ENCODE data around the gene ILF3.
"Not testable (repeated sequence)": the region's sequence is repeated elsewhere in the genome, so short reads cannot be mapped to it uniquely, and the experiment has no call there.

Gene ILF3

DNA sequence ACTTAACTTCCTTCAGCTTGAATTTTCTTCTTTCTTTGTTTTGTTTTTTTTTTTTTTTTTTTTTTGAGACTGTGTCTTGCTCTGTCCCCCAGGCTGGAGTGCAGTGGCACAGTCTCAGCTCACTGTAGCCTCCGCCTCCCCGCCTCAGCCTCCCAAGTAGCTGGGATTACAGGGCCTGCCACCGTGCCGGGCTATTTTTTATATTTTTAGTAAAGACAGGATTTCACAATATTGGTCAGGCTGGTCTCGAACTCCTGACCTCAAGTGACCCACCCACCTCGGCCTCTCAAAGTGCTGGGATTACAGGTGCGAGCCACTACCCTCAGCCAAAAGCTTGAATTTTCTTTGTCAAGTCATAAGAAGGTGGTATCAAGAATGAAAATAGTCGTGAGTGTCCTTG lies 21.1 kb downstream of the ILF3 start:
- not testable (repeated sequence) for DNase-seq (ENCODE audit: low spot score)

- DNase-seq (ENCODE audit: low spot score) = no peak
Measured at GRCh38 chr19:10677751-10678150, 23.6 kb downstream of the ILF3 start.

DNA sequence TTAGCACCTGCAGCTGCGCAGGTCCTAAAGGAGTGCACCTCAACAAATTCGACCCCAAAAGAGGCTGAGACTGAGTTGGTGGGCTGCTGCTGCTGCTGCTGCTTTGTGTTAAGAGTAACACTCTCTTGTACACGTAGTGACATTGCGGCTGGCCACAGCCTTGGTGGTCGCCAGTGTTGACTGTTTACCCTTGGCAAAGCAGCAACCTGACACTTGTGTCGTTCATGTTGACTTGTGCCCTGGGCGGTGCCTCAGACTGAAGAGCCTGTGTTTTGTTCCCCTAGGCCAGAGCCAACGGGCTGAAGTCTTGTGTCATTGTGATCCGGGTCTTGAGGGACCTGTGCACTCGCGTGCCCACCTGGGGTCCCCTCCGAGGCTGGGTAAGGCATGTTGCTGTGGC lies 24.7 kb downstream of the ILF3 start:
- no peak for DNase-seq (ENCODE audit: low spot score)

DNA sequence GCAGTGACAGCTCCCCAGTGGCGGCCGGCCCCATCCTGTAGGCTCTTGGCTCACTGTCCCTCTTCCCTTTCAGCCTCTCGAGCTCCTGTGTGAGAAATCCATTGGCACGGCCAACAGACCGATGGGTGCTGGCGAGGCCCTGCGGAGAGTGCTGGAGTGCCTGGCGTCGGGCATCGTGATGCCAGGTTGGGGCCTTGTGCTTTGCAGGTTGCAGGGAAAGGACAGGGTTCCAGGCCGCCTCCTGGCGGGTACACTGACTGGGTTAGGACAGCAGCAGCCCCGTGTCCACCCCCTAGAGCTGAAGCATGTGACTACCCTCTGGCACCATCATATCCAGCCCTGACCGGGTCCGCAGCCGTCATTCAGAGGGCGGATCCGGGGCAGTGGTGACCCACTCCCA lies 25.6 kb downstream of the ILF3 start:
- no peak for DNase-seq (ENCODE audit: low spot score)

- DNase-seq (ENCODE audit: low spot score) = no peak
Measured at GRCh38 chr19:10680545-10681135, 26.5 kb downstream of the ILF3 start.

DNA sequence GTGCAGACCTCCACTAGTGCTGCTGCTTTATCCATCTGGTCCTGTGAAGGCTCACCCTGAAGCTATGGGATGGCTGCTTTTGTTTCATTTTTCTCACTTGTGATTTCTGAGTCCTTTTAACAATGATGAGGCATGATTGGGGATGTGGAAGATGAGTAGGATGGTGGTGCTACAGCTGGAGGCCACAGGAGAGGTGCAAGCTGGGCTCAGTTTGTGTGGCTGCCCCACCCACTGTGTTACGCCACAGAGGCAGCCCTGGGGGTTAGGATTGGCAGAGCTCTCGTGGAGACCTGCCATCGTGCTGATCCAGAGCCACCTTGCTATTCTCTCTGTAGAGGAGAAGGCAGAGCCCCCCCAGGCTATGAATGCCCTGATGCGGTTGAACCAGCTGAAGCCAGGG lies 27.5 kb downstream of the ILF3 start:
- DNase-seq (ENCODE audit: low spot score) = no peak

DNA sequence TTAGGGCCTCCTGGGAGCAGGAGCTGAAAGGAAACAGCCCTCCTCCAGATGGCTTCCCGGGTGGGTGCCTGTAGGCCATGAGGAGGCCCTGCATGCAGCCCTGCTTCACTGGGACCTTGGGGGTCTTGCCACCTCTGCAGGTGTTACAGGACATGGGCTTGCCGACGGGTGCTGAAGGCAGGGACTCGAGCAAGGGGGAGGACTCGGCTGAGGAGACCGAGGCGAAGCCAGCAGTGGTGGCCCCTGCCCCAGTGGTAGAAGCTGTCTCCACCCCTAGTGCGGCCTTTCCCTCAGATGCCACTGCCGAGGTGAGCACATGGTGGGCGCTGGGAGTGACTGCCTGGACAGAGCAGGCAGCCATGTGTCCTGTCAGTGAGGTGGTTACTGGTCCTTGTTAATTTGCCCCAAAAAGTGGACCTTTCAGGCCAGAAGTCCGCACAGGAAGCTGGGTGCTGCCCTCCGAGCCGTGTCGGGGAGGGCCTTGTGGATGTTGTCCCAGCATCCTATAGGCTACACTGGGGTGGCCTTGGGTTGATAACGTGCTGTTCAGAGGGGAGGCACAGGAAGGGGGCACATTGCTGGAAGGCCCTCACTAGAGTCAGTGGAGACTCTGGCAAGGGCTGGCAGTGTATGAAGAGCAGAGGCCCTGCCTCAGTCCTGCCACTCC lies 28.4 kb downstream of the ILF3 start:
- no peak for DNase-seq (ENCODE audit: low spot score)

DNA sequence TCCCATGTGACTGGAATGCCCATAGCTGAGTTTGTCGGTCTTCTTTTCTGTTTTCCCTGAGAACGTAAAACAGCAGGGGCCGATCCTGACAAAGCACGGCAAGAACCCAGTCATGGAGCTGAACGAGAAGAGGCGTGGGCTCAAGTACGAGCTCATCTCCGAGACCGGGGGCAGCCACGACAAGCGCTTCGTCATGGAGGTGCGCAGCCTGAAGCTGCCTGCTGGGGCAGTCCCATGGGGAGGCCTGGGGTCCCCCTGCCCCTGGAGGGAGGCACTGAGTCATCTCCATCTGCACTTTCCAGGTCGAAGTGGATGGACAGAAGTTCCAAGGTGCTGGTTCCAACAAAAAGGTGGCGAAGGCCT lies 28.9 kb downstream of the ILF3 start:
- no peak for DNase-seq (ENCODE audit: low spot score)

DNA sequence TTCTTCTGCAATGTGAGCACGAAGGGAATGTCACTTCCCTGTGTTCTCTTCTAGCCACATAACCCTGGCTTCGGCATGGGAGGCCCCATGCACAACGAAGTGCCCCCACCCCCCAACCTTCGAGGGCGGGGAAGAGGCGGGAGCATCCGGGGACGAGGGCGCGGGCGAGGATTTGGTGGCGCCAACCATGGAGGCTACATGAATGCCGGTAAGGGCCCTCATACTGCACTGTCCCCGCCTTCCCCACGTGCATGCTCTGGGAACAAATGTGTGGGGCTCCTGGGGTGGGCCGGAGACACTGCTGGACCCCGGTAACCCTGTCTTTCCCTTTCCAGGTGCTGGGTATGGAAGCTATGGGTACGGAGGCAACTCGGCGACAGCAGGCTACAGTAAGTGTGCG lies 29.4 kb downstream of the ILF3 start:
- no peak for DNase-seq (ENCODE audit: low spot score)

DNA sequence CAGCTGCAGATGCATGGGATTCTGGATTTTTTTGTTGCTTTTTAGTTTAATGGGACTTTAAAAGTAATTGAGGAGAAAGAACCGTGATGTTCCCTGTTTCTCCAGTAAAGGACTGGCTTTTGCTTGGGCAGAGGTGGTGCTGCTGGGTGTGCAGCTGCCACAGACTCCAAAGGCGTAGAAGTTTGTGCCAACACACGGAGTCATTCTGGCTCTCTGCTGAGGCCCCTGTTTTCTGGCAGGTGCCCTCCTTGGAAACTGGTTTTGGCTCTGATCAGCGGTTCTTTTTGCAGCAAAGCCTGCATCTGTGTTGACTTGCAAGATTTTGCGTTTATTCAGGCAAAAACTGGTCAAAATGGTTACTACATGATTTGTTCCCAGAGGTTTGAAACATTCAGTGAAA lies 31.1 kb downstream of the ILF3 start:
- DNase-seq (ENCODE audit: low spot score) = no peak

- DNase-seq (ENCODE audit: low spot score) = no peak
Measured at GRCh38 chr19:10686193-10686592, 32.0 kb downstream of the ILF3 start.

GRCh38 chr19:10686661-10687517 lies 32.7 kb downstream of the ILF3 start:
- no peak for DNase-seq (ENCODE audit: low spot score)

- DNase-seq (ENCODE audit: low spot score) = no peak
Measured at GRCh38 chr19:10687518-10688288, 33.6 kb downstream of the ILF3 start.

GRCh38 chr19:10688545-10689280 lies 34.6 kb downstream of the ILF3 start:
- no peak for DNase-seq (ENCODE audit: low spot score)

- no peak for DNase-seq (ENCODE audit: low spot score)
Measured at GRCh38 chr19:10690341-10690781, 36.2 kb downstream of the ILF3 start.

- DNase-seq (ENCODE audit: low spot score) = no peak
Measured at GRCh38 chr19:10691178-10691881, 37.2 kb downstream of the ILF3 start.

GRCh38 chr19:10691883-10692282 lies 37.7 kb downstream of the ILF3 start:
- no peak for DNase-seq (ENCODE audit: low spot score)

DNA sequence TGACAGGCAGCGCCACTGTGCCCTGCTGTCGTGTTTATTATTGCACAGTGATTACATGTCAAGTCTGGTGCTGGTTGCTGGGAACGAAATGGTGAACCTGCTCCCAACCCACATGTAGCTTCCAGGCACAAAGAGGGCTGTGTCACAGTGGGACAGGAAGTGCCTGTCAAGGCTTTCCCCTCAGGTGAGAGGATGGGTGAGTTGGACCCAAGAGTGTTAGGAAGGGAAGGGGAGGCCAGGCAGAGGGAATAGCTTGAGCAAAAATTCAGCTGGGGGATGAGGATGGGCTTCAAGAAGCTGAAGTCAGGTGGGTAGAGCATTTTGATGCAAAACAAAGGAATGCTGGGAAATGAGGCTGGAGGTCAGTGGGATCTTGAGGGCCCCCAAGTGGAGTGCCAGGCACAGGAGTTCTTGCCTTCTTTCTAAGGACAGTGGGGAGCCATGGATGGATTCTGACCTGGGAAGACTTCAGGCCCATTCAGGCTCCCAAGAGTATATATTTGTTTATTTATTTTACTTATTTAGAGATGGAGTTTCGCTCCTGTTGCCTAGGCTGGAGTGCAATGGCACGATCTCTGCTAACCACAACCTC lies 38.6 kb downstream of the ILF3 start:
- no peak for DNase-seq (ENCODE audit: low spot score)

DNA sequence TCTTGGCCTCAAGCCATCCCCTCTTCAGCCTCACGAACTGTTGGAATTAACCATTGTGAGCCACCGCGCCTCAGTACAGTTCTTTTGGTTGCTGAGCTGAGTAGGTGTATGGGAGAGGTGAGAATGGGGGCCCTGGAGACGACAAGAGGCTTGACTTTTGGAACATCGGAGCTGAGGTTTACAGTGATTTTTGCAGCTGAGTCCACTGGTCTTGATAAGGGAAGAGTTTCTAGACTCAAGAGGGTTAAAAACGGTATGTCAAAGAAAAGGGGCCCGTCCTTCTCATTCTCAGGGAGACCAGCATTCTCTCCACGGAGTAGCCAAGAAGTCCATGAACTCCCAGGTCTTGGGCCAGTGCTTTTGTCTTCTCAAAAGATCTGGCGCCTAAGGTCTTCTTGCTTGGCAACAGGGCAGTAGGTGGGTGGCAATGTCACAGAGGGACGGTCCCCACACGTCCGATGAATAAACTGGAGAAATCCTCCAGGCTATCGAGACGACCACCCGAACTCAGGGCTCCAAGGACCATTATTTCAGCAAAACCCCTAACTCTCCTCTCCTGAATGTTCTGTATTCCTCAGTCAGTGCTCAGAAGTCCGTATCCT lies 40.7 kb downstream of the ILF3 start:
- no peak for DNase-seq (ENCODE audit: low spot score)
